PC-9 (cell line): Measurements from ENCODE around the gene NUBP2.

ENCODE experiments used
- EZH2 ChIP-seq: fragments of 200-600 bp; sonication (generic); IDR thresholded peaks from 2 replicates; pipeline ENCODE4 v1.8.0; 2017; ENCODE audit warnings: antibody characterized with exemption, low read depth
- TF ChIP-seq, protein P1 (sequence below): fragments of 200-600 bp; sonication (generic); conservative IDR thresholded peaks from 2 replicates; pipeline ENCODE4 v1.6.1; 2017; ENCODE audit warnings: mixed run types, antibody characterized with exemption, mild to moderate bottlenecking, moderate library complexity

DNA sequence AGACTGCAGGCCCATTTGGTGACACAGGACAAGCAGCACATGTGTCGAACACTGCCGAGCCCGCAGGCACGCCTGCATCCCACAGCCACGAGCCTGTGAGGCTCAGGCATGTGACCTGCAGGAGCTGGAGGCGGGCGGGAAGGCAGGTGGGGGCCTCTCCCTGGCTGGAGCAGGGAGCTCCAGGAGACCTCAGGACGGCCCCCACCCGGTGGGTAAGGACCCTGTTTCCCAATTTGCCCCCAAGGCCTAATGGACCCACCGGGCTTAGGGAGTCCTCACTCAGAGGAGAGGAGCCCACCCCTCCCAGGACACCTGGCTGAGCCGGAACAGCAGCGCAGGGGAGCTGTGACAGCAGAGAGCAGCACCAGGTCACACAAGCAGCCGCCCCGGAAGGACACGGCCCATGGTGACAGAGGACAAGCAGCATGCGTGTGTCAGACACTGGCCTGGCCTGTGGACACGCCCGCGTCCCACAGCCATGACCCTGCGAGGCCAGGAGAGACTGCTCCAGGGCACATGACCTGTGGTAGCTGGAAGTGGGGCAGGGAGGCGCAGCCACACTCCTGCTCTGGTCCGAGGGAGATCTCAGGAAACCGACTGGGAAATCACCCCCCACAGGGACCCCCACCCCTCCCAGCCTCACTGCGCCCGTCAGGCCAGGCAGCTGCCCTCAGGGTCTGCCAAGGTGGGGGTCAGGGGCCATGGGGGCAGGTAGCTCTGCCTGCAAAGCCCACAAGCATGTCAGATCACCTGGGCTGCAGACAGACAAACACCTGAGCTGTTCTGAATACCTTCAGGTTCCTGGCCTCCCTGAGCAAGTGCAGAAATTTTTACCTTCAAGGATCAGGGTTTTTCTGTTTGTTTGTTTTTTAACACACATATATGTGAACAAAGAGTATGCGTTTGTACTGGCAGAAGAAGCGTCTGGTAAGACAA is 2.8 kb upstream of the NUBP2 start:
- TF ChIP-seq, protein P1, sequence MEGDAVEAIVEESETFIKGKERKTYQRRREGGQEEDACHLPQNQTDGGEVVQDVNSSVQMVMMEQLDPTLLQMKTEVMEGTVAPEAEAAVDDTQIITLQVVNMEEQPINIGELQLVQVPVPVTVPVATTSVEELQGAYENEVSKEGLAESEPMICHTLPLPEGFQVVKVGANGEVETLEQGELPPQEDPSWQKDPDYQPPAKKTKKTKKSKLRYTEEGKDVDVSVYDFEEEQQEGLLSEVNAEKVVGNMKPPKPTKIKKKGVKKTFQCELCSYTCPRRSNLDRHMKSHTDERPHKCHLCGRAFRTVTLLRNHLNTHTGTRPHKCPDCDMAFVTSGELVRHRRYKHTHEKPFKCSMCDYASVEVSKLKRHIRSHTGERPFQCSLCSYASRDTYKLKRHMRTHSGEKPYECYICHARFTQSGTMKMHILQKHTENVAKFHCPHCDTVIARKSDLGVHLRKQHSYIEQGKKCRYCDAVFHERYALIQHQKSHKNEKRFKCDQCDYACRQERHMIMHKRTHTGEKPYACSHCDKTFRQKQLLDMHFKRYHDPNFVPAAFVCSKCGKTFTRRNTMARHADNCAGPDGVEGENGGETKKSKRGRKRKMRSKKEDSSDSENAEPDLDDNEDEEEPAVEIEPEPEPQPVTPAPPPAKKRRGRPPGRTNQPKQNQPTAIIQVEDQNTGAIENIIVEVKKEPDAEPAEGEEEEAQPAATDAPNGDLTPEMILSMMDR, result no peak
- TF ChIP-seq EZH2, result no peak
